KMS-11 (cell line): ENCODE measurements around the gene TRIM62.
"Not testable (repeated sequence)": the region's sequence is repeated elsewhere in the genome, so short reads cannot be mapped to it uniquely, and the experiment has no call there.

Experiments
- H2AFZ ChIP-seq: fragments of 200-600 bp; sonication (generic); 2 replicates; pipeline ENCODE4 v1.6.1; 2016; ENCODE audit warnings: antibody characterized with exemption, mixed run types, low read depth
- H3K27ac ChIP-seq: fragments of 200-600 bp; sonication (generic); 2 replicates; pipeline ENCODE4 v1.6.1; 2016; ENCODE audit warnings: mild to moderate bottlenecking, mixed run types
- H3K27me3 ChIP-seq: fragments of 200-600 bp; sonication (generic); 2 replicates; pipeline ENCODE4 v1.6.1; 2017; ENCODE audit warnings: mild to moderate bottlenecking, low read depth, mixed run types, moderate library complexity; ENCODE audit not compliant: insufficient read depth
- H3K36me3 ChIP-seq: fragments of 200-600 bp; sonication (generic); 2 replicates; pipeline ENCODE4 v1.6.1; 2017; ENCODE audit warnings: mild to moderate bottlenecking, mixed run types; ENCODE audit not compliant: insufficient read depth
- H3K4me1 ChIP-seq: fragments of 200-600 bp; sonication (generic); 2 replicates; pipeline ENCODE4 v1.6.1; 2016; ENCODE audit warnings: mild to moderate bottlenecking, low read depth, mixed run types; ENCODE audit not compliant: poor library complexity, severe bottlenecking
- H3K4me2 ChIP-seq: fragments of 200-600 bp; sonication (generic); 2 replicates; pipeline ENCODE4 v1.7.0; 2016; ENCODE audit warnings: mild to moderate bottlenecking, mixed run types
- H3K4me3 ChIP-seq: fragments of 200-600 bp; sonication (generic); IDR thresholded peaks from 2 replicates; pipeline ENCODE4 v1.6.1; 2017; ENCODE audit warnings: low read depth, low read length, mixed read lengths; ENCODE audit not compliant: insufficient read depth
- H3K79me2 ChIP-seq: fragments of 200-600 bp; sonication (generic); 2 replicates; pipeline ENCODE4 v1.6.1; 2016; ENCODE audit warnings: low read depth, mixed run types; ENCODE audit not compliant: insufficient read depth
- H3K9ac ChIP-seq: fragments of 200-600 bp; sonication (generic); 2 replicates; pipeline ENCODE4 v1.6.1; 2016; ENCODE audit warnings: mild to moderate bottlenecking, mixed run types
- H4K20me1 ChIP-seq: fragments of 200-600 bp; sonication (generic); 2 replicates; pipeline ENCODE4 v1.6.1; 2016; ENCODE audit warnings: mild to moderate bottlenecking, mixed run types; ENCODE audit not compliant: insufficient read depth
- CTCF ChIP-seq: fragments of 200-600 bp; sonication (generic); conservative IDR thresholded peaks from 2 replicates; pipeline ENCODE4 v1.6.1; 2017; ENCODE audit warnings: low read depth, mild to moderate bottlenecking, antibody characterized with exemption, low read length, moderate library complexity, mixed read lengths

TRIM62 gene

GRCh38 chr1:33140153-33141149, 41.4 kb downstream of the TRIM62 start:
- no peak overlapping the region for H2AFZ ChIP-seq
- H4K20me1 ChIP-seq = no peaks in the 10 kb centered on the region
- H3K27ac ChIP-seq = no peak overlapping the region
- H3K36me3 ChIP-seq = no peaks in the 10 kb centered on the region
- no peaks in the 10 kb centered on the region for H3K79me2 ChIP-seq
- H3K9ac ChIP-seq = no peak overlapping the region
- no peak overlapping the region for H3K4me2 ChIP-seq
- no peaks in the 10 kb centered on the region for H3K4me1 ChIP-seq
- TF ChIP-seq CTCF = no peak
- H3K4me3 ChIP-seq = no peak overlapping the region
- H3K27me3 ChIP-seq = no peaks in the 10 kb centered on the region

GRCh38 chr1:33137800-33138199, 44.0 kb downstream of the TRIM62 start:
- TF ChIP-seq CTCF = 0 out of 2 replicates have a peak, but pooled peaks have one; percentile 14
- no peak overlapping the region for H3K4me2 ChIP-seq
- no peak overlapping the region for H3K9ac ChIP-seq
- H3K4me3 ChIP-seq = no peak overlapping the region
- no peaks in the 10 kb centered on the region for H3K4me1 ChIP-seq
- H3K79me2 ChIP-seq = no peaks in the 10 kb centered on the region
- H3K27me3 ChIP-seq = no peaks in the 10 kb centered on the region
- no peaks in the 10 kb centered on the region for H3K36me3 ChIP-seq
- H3K27ac ChIP-seq = no peak overlapping the region
- no peak overlapping the region for H2AFZ ChIP-seq
- H4K20me1 ChIP-seq = no peaks in the 10 kb centered on the region

- not testable (repeated sequence) for H4K20me1 ChIP-seq, H3K27me3 ChIP-seq, H3K27ac ChIP-seq, H3K36me3 ChIP-seq, H3K4me2 ChIP-seq, H3K4me1 ChIP-seq, H3K79me2 ChIP-seq, H3K9ac ChIP-seq, H3K4me3 ChIP-seq, H2AFZ ChIP-seq
These were observed 45.8 kb downstream of the TRIM62 start for GRCh38 chr1:33136041-33136440.

- H3K4me1 ChIP-seq = peaks cover 2% of the 10 kb centered on the region
These were observed 48.3 kb downstream of the TRIM62 start for GRCh38 chr1:33133478-33134105.

More at GRCh38 chr1:33133478-33134105, 48.3 kb downstream of the TRIM62 start:
- Histone ChIP-seq H3K27ac (no peak overlapping the region), H4K20me1 (no peaks in the 10 kb centered on the region), H3K36me3 (no peaks in the 10 kb centered on the region), H3K4me3 (no peak overlapping the region), H3K27me3 (no peaks in the 10 kb centered on the region), H3K9ac (no peak overlapping the region), H3K4me2 (no peak overlapping the region), H3K79me2 (0 out of 2 replicates have a peak, but pooled peaks cover 4% of the 10 kb centered on the region), H2AFZ (no peak overlapping the region)
- no peak for TF ChIP-seq CTCF
